ENCODE results near the gene ELAVL2.

ELAVL2 gene

GRCh38 chr9:23644326-23644725 lies 181.7 kb downstream of the ELAVL2 start:
- TF ChIP-seq REST (IDR thresholded peaks at IDR 0.05; ENCODE audit: insufficient replicate concordance, low read depth) (no peak), POLR2AphosphoS5 (IDR thresholded peaks at IDR 0.05; ENCODE audit: low read depth) (no peak), CTCF (IDR thresholded peaks at IDR 0.05; ENCODE audit: insufficient read depth, low read length) (no peak), GABPA (IDR thresholded peaks at IDR 0.05; ENCODE audit: low read depth) (no peak), SPI1 (IDR thresholded peaks at IDR 0.05; ENCODE audit: borderline replicate concordance, low read depth) (no peak)
- DNase-seq (ENCODE audit: low read depth in 1 of 2, low spot score in 1 of 2) = no peak
- H3K27ac ChIP-seq (replicated peaks) = no peak overlapping the region
- no peak overlapping the region for H3K4me3 ChIP-seq (replicated peaks; ENCODE audit: insufficient read depth, low read length)
- no peaks in the 10 kb centered on the region for H3K27me3 ChIP-seq (ENCODE audit: insufficient read depth, poor library complexity, severe bottlenecking)

- Histone ChIP-seq H3K27ac (replicated peaks) (no peak overlapping the region), H3K27me3 (ENCODE audit: insufficient read depth, poor library complexity, severe bottlenecking) (no peaks in the 10 kb centered on the region), H3K4me3 (replicated peaks; ENCODE audit: insufficient read depth, low read length) (no peak overlapping the region)
- DNase-seq (ENCODE audit: low read depth in 1 of 2, low spot score in 1 of 2) = no peak
- TF ChIP-seq GABPA (IDR thresholded peaks at IDR 0.05; ENCODE audit: low read depth) = no peak
- TF ChIP-seq POLR2AphosphoS5 (IDR thresholded peaks at IDR 0.05; ENCODE audit: low read depth) = no peak
- no peak for TF ChIP-seq REST (IDR thresholded peaks at IDR 0.05; ENCODE audit: insufficient replicate concordance, low read depth)
- TF ChIP-seq SPI1 (IDR thresholded peaks at IDR 0.05; ENCODE audit: borderline replicate concordance, low read depth) = no peak
- no peak for TF ChIP-seq CTCF (IDR thresholded peaks at IDR 0.05; ENCODE audit: insufficient read depth, low read length)
These were observed 182.3 kb downstream of the ELAVL2 start for GRCh38 chr9:23643656-23644258.

Measured in HL-60 (cell line).